ENCODE measurements around the gene ITIH5. TPM values are rescaled to one million over a fixed set of nuclear protein-coding genes. Genes with fewer than 3 reads are reported as not detected.
"Not testable (repeated sequence)": the region's sequence is repeated elsewhere in the genome, so short reads cannot be mapped to it uniquely, and the experiment has no call there.

The ITIH5 gene
- total and polyA plus RNA-seq, 2 donors (not counting 1 experiment from before 2014, with no cell fraction given), result not detected

GRCh38 chr10:7686351-7687171 lies 19.8 kb upstream of the ITIH5 start:
- Mint-ChIP-seq H3K4me3 (no peak overlapping the region), H3K27ac (no peak overlapping the region), H3K27me3 (peaks cover 10% of the 10 kb centered on the region), H3K4me1 (peaks cover 3% of the 10 kb centered on the region), H3K9me3 (ENCODE audit: insufficient read depth) (peaks cover 15% of the 10 kb centered on the region)
- Histone ChIP-seq H2AFZ (ENCODE audit: insufficient read depth, low read depth, low read length, poor library complexity, severe bottlenecking) (no peak overlapping the region), H3K9ac (ENCODE audit: low read length) (no peak overlapping the region), H3K27me3 (replicated peaks in 1 of 4; ENCODE audit: control extremely low read depth in 1 of 4, control insufficient read depth in 3 of 4, insufficient read depth in 4 of 4, low read length in 3 of 4) (peaks cover 0 to 7% (median 0%) of the 10 kb centered on the region in 4 experiments), H3K4me2 (replicated peaks; ENCODE audit: low read depth, low read length, poor library complexity, severe bottlenecking) (no peak overlapping the region), H3K27ac (ENCODE audit: low read length in 2 of 2) (no peak overlapping the region), H3K4me3 (ENCODE audit: control extremely low read depth in 1 of 5, extremely low read depth in 1 of 5, insufficient read depth in 1 of 5, low read depth in 2 of 5, low read length in 4 of 5) (no peak overlapping the region), H3K4me1 (ENCODE audit: control insufficient read depth in 2 of 2, insufficient read depth in 2 of 2, low read length in 2 of 2) (no peaks in the 10 kb centered on the region), H4K20me1 (ENCODE audit: control insufficient read depth, insufficient read depth, low read length, poor library complexity, severe bottlenecking) (no peaks in the 10 kb centered on the region), H3K36me3 (replicated peaks in 1 of 2; ENCODE audit: control extremely low read depth in 1 of 2, control insufficient read depth in 1 of 2, extremely low read depth in 1 of 2, insufficient read depth in 2 of 2, low read length in 1 of 2) (no peaks in the 10 kb centered on the region), H3K79me2 (ENCODE audit: control insufficient read depth, insufficient read depth, low read length) (no peaks in the 10 kb centered on the region), H3K9me3 (ENCODE audit: control extremely low read depth in 1 of 3, control insufficient read depth in 2 of 3, insufficient read depth in 1 of 3, low read length in 2 of 3) (peaks cover 0 to 10% (median 1%) of the 10 kb centered on the region in 3 donors)
- ChIA-PET CTCF (interaction anchor here (0.6 to 6.1 kb wide), 32 partner anchors 9 to 1269 kb away, joined by 3 to 69 read pairs (median 4); partner anchors contain the start of gene ITIH2), POLR2A (no interaction called here)
- TF ChIP-seq CTCF (IDR thresholded peaks at IDR 0.05) (no peak), EZH2 (IDR thresholded peaks at IDR 0.05; ENCODE audit: borderline replicate concordance, insufficient read depth, low read depth, low read length, poor library complexity, severe bottlenecking) (no peak)
- intact Hi-C loops (cut with micrococcal nuclease), result loop anchor here (1.0 to 10.0 kb wide), 3 partner anchors 262 to 1018 kb away; no protein-coding TSS in a partner anchor
- 88% methylated on average over 5 of the region's 13 CpGs for WGBS (ENCODE audit: insufficient coverage)
- no peak for ATAC-seq (ENCODE audit: low read depth)
- no peak for DNase-seq

- H3K9ac ChIP-seq (ENCODE audit: low read length); H3K36me3 ChIP-seq (replicated peaks in 1 of 2; ENCODE audit: control extremely low read depth in 1 of 2, control insufficient read depth in 1 of 2, extremely low read depth in 1 of 2, insufficient read depth in 2 of 2, low read length in 1 of 2); H3K9me3 ChIP-seq (ENCODE audit: control extremely low read depth in 1 of 3, control insufficient read depth in 2 of 3, insufficient read depth in 1 of 3, low read length in 2 of 3); H3K27ac Mint-ChIP-seq; POLR2A ChIA-PET; H3K4me1 ChIP-seq (ENCODE audit: control insufficient read depth in 2 of 2, insufficient read depth in 2 of 2, low read length in 2 of 2); DNase-seq; H3K9me3 Mint-ChIP-seq (ENCODE audit: insufficient read depth); H3K4me2 ChIP-seq (replicated peaks; ENCODE audit: low read depth, low read length, poor library complexity, severe bottlenecking); H3K79me2 ChIP-seq (ENCODE audit: control insufficient read depth, insufficient read depth, low read length); H3K27ac ChIP-seq (ENCODE audit: low read length in 2 of 2); ATAC-seq (ENCODE audit: low read depth); H3K4me3 ChIP-seq (ENCODE audit: control extremely low read depth in 1 of 5, extremely low read depth in 1 of 5, insufficient read depth in 1 of 5, low read depth in 2 of 5, low read length in 4 of 5); H3K4me3 Mint-ChIP-seq; H2AFZ ChIP-seq (ENCODE audit: insufficient read depth, low read depth, low read length, poor library complexity, severe bottlenecking); H4K20me1 ChIP-seq (ENCODE audit: control insufficient read depth, insufficient read depth, low read length, poor library complexity, severe bottlenecking); H3K4me1 Mint-ChIP-seq: not testable (repeated sequence)
- CTCF ChIA-PET, result interaction anchor here (1.6 kb wide), 1 partner anchor 558 kb away, joined by 3 read pairs; no protein-coding TSS in a partner anchor
- intact Hi-C loops (cut with micrococcal nuclease), result loop anchor here (10.0 kb wide), 1 partner anchor 755 kb away; no protein-coding TSS in a partner anchor
- peaks cover 0 to 12% (median 1%) of the 10 kb centered on the region in 4 experiments for H3K27me3 ChIP-seq (replicated peaks in 1 of 4; ENCODE audit: control extremely low read depth in 1 of 4, control insufficient read depth in 3 of 4, insufficient read depth in 4 of 4, low read length in 3 of 4)
- 80% methylated on average over 2 of the region's 5 CpGs for WGBS (ENCODE audit: insufficient coverage)
- peaks cover 46% of the 10 kb centered on the region for H3K27me3 Mint-ChIP-seq
These were observed 13.3 kb upstream of the ITIH5 start for GRCh38 chr10:7680078-7680477.
